PC-3 (cell line): ENCODE results near the gene TAX1BP3. TPM values are rescaled to one million over a fixed set of nuclear protein-coding genes. Genes with fewer than 3 reads are reported as not detected.
A peak's percentile ranks its signal among the peaks of the same experiment; 100 is the strongest.

Experiments used
- ATAC-seq: fragments of 200-7000 bp; cut with Tn5 transposase; 2 replicates; pipeline ENCODE4 v1.9.1; 2020; ENCODE audit warnings: mild to moderate bottlenecking, moderate library complexity
- BruUV-seq: library from RNA; stranded (reverse); fragments of 400-500 nt; replicated peaks from 2 replicates; lab custom pipeline; 2021; lab: Mats Ljungman, UMichigan
- CTCF ChIA-PET: fragments of 300-600 bp; sonication (Branson Sonifier 250); formaldehyde crosslinking; loops from one replicate; lab custom pipeline; 2022; ENCODE audit warnings: antibody characterized with exemption; lab: Charles Lee
- POLR2A ChIA-PET: fragments of 300-600 bp; sonication (Branson Sonifier 250); formaldehyde crosslinking; loops from one replicate; lab custom pipeline; 2022; ENCODE audit warnings: antibody characterized with exemption; ENCODE audit not compliant: unreplicated experiment; lab: Charles Lee
- DNase-seq: peaks from one replicate; pipeline ENCODE4 v3.0.0-alpha.2; 2015
- H2AFZ ChIP-seq: fragments of 300-600 bp; sonication (generic); 2 replicates; pipeline ENCODE4 v1.6.0; 2016; ENCODE audit warnings: antibody characterized with exemption, low read length
- H3F3A ChIP-seq: fragments of 300-600 bp; sonication (generic); one replicate; pipeline ENCODE4 v1.6.0; 2017; ENCODE audit warnings: antibody characterized with exemption, low read length, control low read depth, mild to moderate bottlenecking; ENCODE audit not compliant: unreplicated experiment
- H3K27ac ChIP-seq: fragments of 300-600 bp; sonication (generic); 2 replicates; pipeline ENCODE4 v1.5.1; 2016; ENCODE audit warnings: mild to moderate bottlenecking, low read length
- H3K27me3 ChIP-seq: fragments of 300-600 bp; sonication (generic); 2 replicates; pipeline ENCODE4 v1.6.1; 2016; ENCODE audit warnings: low read length, mixed read lengths
- H3K36me3 ChIP-seq: fragments of 300-600 bp; sonication (generic); 2 replicates; pipeline ENCODE4 v1.6.1; 2016; ENCODE audit warnings: low read depth, mixed run types, low read length, mixed read lengths
- H3K4me1 ChIP-seq: fragments of 300-600 bp; sonication (generic); 2 replicates; pipeline ENCODE4 v1.5.1; 2016; ENCODE audit warnings: low read length; ENCODE audit not compliant: insufficient read depth
- H3K4me2 ChIP-seq: fragments of 300-600 bp; sonication (generic); 2 replicates; pipeline ENCODE4 v1.6.0; 2016; ENCODE audit warnings: low read length
- H3K4me3 ChIP-seq: fragments of 300-600 bp; sonication (generic); 2 replicates; pipeline ENCODE4 v1.5.1; 2016; ENCODE audit warnings: mild to moderate bottlenecking, low read length, mixed read lengths
- H3K79me2 ChIP-seq: fragments of 300-600 bp; sonication (generic); 2 replicates; pipeline ENCODE4 v1.6.1; 2017; ENCODE audit warnings: low read length, mixed read lengths
- H3K9ac ChIP-seq: fragments of 300-600 bp; sonication (generic); 2 replicates; pipeline ENCODE4 v1.6.0; 2016; ENCODE audit warnings: mild to moderate bottlenecking, low read length
- H3K9me2 ChIP-seq: fragments of 300-600 bp; sonication (generic); replicated peaks from 2 replicates; pipeline ENCODE4 v1.6.1; 2016; ENCODE audit warnings: mixed run types, low read length, mixed read lengths
- H3K9me3 ChIP-seq: fragments of 300-600 bp; sonication (generic); 2 replicates; pipeline ENCODE4 v1.6.1; 2016; ENCODE audit warnings: low read length, mixed read lengths
- H4K20me1 ChIP-seq: fragments of 300-600 bp; sonication (generic); 2 replicates; pipeline ENCODE4 v1.6.1; 2016; ENCODE audit warnings: low read length, mixed read lengths
- CTCF ChIP-seq: fragments of 300-600 bp; sonication (generic); conservative IDR thresholded peaks from 2 replicates; pipeline ENCODE4 v1.5.1; 2017; ENCODE audit warnings: antibody characterized with exemption, low read depth, mild to moderate bottlenecking, low read length
- EZH2 ChIP-seq: fragments of 300-600 bp; sonication (generic); IDR thresholded peaks from one replicate; pipeline ENCODE4 v1.6.1; 2017; ENCODE audit warnings: antibody characterized with exemption, mild to moderate bottlenecking, low read length; ENCODE audit not compliant: unreplicated experiment
- EZH2phosphoT487 ChIP-seq: fragments of 300-600 bp; sonication (generic); IDR thresholded peaks from 2 replicates; pipeline ENCODE4 v1.6.1; 2018; ENCODE audit warnings: mild to moderate bottlenecking, antibody characterized with exemption, low read length, borderline replicate concordance
- intact Hi-C: fragments of 100-400 bp; cut with micrococcal nuclease; formaldehyde crosslinking; loops from 2 replicates; pipeline ENCODE4 v1.9.0; 2023
- total RNA-seq: library from RNA; depleted of rRNA; stranded (reverse); fragments of >200 nt; gene quantifications from 2 replicates; pipeline ENCODE4 v1.2.3, GENCODE V29; 2014

The TAX1BP3 gene
- total RNA-seq, 1 experiment from 2014 or later: 87.7 TPM

- H3K79me2 ChIP-seq: no peaks in the 10 kb centered on the region
- H3K36me3 ChIP-seq: no peaks in the 10 kb centered on the region; the same call in 1 of the 2 replicates
- no peak overlapping the region for H3K4me2 ChIP-seq
- DNase-seq: no peak
- H4K20me1 ChIP-seq: no peaks in the 10 kb centered on the region
- intact Hi-C loops: no loop called here
- H3F3A ChIP-seq: no peaks in the 10 kb centered on the region
- BruUV-seq: no TSS peak
- no peak overlapping the region for H3K4me3 ChIP-seq
- no peaks in the 10 kb centered on the region for H3K27me3 ChIP-seq
- TF ChIP-seq CTCF (no peak), EZH2 (no peak), EZH2phosphoT487 (no peak)
- no peak overlapping the region for H3K27ac ChIP-seq
- no peak overlapping the region for H2AFZ ChIP-seq
- ChIA-PET POLR2A (no interaction called here), CTCF (no interaction called here)
- H3K4me1 ChIP-seq: no peaks in the 10 kb centered on the region
- no peak overlapping the region for H3K9ac ChIP-seq
- H3K9me3 ChIP-seq: no peaks in the 10 kb centered on the region
- no peak for ATAC-seq
- no peaks in the 10 kb centered on the region for H3K9me2 ChIP-seq
These were observed 16.8 kb upstream of the TAX1BP3 start for GRCh38 chr17:3685174-3685573.

GRCh38 chr17:3683054-3683511 is 14.7 kb upstream of the TAX1BP3 start:
- Histone ChIP-seq H3K9me2 (no peaks in the 10 kb centered on the region), H3K27me3 (no peaks in the 10 kb centered on the region), H2AFZ (no peak overlapping the region), H3K9ac (no peak overlapping the region), H3K79me2 (no peaks in the 10 kb centered on the region), H3F3A (no peaks in the 10 kb centered on the region), H3K9me3 (no peaks in the 10 kb centered on the region), H3K4me2 (no peak overlapping the region), H3K36me3 (no peaks in the 10 kb centered on the region; the same call in 1 of the 2 replicates), H4K20me1 (no peaks in the 10 kb centered on the region), H3K4me3 (no peak overlapping the region), H3K4me1 (no peaks in the 10 kb centered on the region), H3K27ac (no peak overlapping the region)
- intact Hi-C loops: loop anchor here (5.0 kb wide), 1 partner anchor 49 kb away; no protein-coding TSS in a partner anchor
- TF ChIP-seq EZH2phosphoT487 (no peak), CTCF (peak; percentile 75), EZH2 (no peak)
- BruUV-seq: no TSS peak
- POLR2A ChIA-PET: no interaction called here
- CTCF ChIA-PET: no interaction called here
- peak; percentile 62; the same call in 1 of the 2 replicates for ATAC-seq
- DNase-seq: peak; percentile 35

GRCh38 chr17:3682033-3682432 is 13.7 kb upstream of the TAX1BP3 start:
- Histone ChIP-seq H3K9me2 (no peaks in the 10 kb centered on the region), H3K4me3 (no peak overlapping the region), H3F3A (no peaks in the 10 kb centered on the region), H3K9me3 (no peaks in the 10 kb centered on the region), H2AFZ (no peak overlapping the region), H3K27me3 (no peaks in the 10 kb centered on the region), H3K4me1 (no peaks in the 10 kb centered on the region), H4K20me1 (no peaks in the 10 kb centered on the region), H3K79me2 (no peaks in the 10 kb centered on the region), H3K4me2 (no peak overlapping the region), H3K9ac (no peak overlapping the region), H3K36me3 (no peaks in the 10 kb centered on the region; the same call in 1 of the 2 replicates), H3K27ac (no peak overlapping the region)
- TF ChIP-seq EZH2: no peak
- no peak for TF ChIP-seq CTCF
- no peak for TF ChIP-seq EZH2phosphoT487
- no peak for DNase-seq
- no peak for ATAC-seq
- ChIA-PET CTCF (no interaction called here), POLR2A (no interaction called here)
- intact Hi-C loops: loop anchor here (5.0 kb wide), 1 partner anchor 50 kb away; no protein-coding TSS in a partner anchor
- BruUV-seq: no TSS peak
